Jurkat, Clone E6-1 (cell line): ENCODE results near the gene CHST8.
"Not testable (repeated sequence)": the region's sequence is repeated elsewhere in the genome, so short reads cannot be mapped to it uniquely, and the experiment has no call there.

ENCODE experiments used
- DNase-seq: peaks from one replicate; pipeline ENCODE4 v3.0.0-alpha.2; 2011; ENCODE audit warnings: low read depth, low spot score
- H3K4me3 ChIP-seq: 2 replicates; pipeline ENCODE4 v1.5.1; 2011; ENCODE audit warnings: mild to moderate bottlenecking, low read length, control low read depth, moderate library complexity

The CHST8 gene

DNA sequence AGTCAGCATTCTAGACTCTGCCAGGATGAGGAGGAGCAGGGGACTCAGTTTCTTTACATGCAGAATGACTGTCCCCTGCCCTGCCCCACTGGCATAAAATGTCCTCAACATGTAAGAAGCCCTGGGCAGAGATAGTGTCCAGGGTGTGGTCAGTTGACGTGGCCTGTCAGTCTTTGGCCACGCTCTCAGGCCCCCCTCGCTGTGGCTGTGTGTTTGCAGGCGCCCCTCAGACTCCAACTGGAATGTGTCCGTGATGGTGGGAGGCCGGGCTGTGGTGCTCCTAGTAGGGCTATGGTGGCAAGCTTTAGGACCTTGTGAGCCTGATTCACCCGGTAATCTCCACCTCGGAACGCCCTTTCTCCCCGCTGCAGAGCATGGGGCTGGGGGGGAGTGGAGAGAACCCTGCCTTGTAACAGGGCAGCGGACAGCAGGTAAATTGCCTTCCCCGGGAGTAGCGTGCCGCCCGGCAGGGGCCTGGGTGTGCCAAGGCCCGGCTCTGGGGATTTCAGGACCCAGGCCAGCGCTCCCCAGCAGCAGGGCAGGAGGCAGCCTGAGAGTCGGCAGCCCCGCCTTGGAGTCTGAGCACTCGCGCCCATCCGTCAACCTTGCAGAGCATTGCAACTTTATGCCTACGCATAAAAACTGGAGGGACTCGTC, 62.3 kb downstream of the CHST8 start:
- no peak overlapping the region for H3K4me3 ChIP-seq
- DNase-seq, result no peak

DNA sequence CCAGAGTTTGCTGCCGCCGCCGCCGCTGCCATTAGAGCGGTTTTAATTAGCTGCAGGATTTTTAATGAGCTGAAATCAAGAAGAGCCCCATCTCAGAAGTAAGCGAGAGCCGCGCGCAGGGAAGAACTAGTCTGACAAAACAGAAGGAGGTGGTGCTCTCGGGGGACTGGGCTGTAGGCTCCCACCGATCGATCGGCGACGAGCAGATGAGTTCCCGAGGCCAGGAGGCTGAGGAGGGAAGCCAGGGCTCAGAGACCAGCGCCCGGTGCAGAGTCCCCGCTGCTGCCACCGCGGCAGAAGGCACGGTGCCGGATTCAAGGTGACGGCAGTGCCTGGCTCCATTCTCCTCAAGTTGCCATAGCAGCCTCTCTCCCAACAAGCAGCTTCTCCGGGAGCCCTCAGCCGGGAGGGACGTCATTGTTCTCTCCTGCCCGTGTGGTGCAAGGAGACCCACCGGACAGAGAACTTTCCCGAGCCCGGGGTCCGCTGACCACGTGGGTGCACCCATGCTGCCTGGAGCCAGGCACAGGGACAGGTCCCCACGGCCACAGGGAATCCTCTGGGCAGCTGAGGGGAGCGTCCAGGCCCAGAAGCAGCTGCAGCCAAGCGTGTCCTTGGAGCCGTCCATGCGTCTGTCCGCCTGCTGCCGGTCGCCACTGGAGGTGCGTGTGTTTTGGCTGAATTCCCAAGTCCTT, 62.9 kb downstream of the CHST8 start:
- H3K4me3 ChIP-seq, result no peak overlapping the region
- DNase-seq, result no peak

DNA sequence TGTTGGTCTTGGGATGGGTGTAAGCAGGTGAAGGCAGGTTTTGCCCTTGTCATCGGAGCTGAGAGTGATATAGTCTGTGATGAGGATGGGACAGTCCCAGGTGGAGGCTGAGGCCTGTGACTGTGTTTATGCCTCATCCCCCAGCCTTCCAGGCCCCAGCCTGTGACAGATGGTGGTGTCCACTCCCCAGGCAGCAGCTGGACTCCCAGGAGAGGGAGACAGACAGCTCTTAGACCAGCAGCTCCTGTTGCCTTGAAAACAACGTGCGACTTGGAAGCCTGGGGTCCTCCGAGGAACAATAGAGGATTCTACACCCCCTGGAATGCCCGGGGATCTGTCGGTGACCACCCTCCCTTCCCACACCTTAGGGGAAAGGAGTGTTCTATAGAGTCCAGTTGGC, 63.8 kb downstream of the CHST8 start:
- H3K4me3 ChIP-seq, result no peak overlapping the region
- no peak for DNase-seq

- no peak for DNase-seq
- no peak overlapping the region for H3K4me3 ChIP-seq
Observed at GRCh38 chr19:33686262-33686661, 64.5 kb downstream of the CHST8 start.

- DNase-seq, result no peak
Observed at GRCh38 chr19:33686687-33687480, 65.1 kb downstream of the CHST8 start.

DNA sequence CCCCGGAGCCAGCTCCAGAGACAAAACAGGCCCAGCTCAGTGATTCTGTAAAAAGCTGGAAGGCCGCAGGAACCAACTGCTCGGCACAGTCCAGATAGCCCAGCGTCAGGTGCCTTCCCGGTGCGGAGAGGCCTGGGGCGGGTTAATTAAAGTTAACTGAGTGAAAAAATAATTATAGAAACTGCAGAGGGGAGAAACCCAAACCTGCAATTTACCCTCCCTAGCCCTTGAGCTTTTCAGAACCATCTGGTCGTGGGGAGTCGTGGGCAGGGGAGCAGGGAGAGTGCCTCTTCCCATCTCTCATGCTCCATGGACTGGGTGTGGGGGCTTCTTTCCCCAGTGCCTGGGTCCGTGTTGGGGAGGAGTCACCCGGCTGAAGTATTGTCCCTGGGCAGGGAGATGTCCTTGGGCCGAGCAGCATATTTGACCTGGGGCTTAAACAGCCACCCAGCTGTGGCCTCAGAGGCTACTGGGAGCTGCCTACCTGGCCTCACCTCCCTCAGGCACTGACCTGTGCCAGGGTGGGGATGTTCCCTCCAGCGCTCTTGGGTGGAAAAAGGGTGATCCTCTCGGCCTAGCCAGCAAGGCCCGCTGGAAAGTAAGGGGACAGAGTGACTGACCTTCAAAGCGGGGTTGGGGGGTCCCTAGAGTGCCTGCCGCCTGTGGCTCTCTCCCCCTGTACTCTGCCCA, 65.9 kb downstream of the CHST8 start:
- no peak for DNase-seq
- no peak overlapping the region for H3K4me3 ChIP-seq

More at GRCh38 chr19:33686687-33687480, 65.1 kb downstream of the CHST8 start:
- no peak overlapping the region for H3K4me3 ChIP-seq

- no peak for DNase-seq
- H3K4me3 ChIP-seq, result no peak overlapping the region
Observed at GRCh38 chr19:33688171-33688992, 66.6 kb downstream of the CHST8 start.

DNA sequence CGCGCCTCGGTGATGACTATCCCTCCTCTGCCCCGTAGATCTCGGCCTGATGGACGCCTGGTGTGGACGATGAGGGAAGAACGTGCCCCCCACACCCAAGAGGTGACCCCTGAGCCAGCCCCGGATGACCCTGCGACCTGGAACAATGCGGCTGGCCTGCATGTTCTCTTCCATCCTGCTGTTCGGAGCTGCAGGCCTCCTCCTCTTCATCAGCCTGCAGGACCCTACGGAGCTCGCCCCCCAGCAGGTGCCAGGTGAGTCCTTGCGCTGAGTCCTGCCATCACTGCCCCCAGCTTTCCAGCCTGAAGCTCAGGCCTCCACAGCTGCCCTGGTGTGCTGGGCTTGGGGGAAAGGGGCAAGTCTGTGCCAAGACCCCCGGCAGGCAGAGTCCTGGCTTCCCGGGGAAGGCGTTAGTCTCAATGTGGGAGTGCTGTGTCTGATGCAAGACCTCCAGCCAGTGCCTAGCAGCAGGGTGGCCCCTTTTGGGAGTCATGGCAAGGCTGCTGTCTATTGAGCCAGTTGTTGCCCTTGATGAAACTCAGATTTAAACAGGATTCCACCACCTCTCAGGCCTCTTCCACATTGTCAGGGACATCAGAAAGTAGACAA, 67.5 kb downstream of the CHST8 start:
- no peak overlapping the region for H3K4me3 ChIP-seq
- no peak for DNase-seq

- no peak for DNase-seq
- H3K4me3 ChIP-seq, result no peak overlapping the region
Observed at GRCh38 chr19:33689868-33690267, 68.1 kb downstream of the CHST8 start.

GRCh38 chr19:33690378-33691029, 68.8 kb downstream of the CHST8 start:
- H3K4me3 ChIP-seq, result no peak overlapping the region
- DNase-seq, result no peak

DNA sequence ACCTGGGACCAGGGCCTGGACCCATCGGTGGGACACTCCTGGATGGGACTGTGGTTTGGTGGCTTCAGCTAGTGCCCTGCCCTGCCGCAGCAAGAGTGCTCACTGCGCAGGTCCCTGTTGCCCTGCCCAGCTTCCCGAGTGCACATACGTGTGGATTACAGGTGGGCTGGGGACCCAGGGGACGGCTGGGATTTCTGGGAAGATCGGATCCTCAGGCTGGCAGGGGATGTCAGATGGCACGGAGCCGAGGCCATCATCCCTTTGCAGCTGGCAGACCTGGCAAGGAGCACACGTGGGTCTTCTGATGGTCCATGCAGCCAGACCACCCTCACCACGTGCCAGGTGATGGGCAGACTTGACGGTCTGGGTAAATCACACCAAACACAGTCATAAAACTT, 69.3 kb downstream of the CHST8 start:
- no peak overlapping the region for H3K4me3 ChIP-seq

DNA sequence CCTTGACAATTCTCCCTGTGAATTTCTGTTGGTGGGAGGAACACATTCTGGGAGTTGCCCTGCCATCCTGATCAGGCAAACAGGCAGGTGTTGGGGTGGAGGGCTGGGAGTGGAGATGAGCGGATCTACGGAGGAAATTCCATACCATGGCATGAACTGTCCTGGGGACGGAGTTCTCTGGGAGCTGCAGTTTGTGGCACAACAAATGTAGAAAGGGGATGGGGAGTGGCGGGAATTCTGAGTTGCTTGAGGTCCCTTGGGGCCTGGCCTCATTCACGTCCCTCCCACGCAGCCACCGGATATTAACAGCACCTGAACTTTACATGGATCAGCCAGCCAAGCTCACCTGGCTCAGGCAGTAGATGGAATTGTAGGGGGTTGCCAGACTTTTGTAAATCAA, 70.0 kb downstream of the CHST8 start:
- no peak for DNase-seq
- no peak overlapping the region for H3K4me3 ChIP-seq

More for the DNA sequence above, 69.3 kb downstream of the CHST8 start:
- no peak for DNase-seq

DNA sequence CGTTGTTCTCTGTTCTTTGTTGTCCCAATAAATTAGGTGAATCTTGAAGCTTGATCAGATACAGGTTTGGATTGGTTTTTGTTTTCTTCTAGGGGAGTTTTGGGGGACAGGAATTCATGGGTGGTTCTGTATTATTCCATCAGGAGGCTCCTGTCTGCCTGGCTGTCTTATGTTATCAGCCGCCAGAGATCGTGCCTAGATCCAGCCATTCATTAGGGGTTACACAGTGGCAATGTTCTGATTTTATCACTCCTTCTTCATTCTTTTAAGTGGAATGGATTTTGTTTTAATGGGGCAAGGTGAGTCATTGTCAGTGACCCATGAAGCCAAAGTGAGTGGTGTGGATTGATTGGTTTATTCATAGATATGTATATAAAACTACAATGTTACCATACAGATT, 71.9 kb downstream of the CHST8 start:
- no peak overlapping the region for H3K4me3 ChIP-seq
- no peak for DNase-seq

DNA sequence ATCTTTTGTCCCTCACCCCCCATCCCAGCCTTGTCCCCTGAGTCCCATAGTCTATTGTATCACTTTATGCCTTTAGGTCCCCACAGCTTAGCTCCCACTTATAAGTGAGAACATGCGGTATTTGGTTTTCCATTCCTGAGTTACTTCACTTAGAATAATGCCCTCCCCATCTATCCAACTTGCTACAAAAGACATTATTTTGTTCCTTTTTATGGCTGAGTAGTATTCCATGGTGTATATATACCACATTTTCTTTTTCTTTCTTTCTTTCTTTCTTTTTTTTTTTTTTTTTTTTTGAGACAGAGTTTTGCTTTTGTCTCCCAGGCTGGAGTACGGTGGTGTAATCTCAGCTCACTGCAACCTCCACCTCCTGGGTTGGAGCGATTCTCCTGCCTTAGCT, 73.8 kb downstream of the CHST8 start:
- H3K4me3 ChIP-seq, DNase-seq: not testable (repeated sequence)

DNA sequence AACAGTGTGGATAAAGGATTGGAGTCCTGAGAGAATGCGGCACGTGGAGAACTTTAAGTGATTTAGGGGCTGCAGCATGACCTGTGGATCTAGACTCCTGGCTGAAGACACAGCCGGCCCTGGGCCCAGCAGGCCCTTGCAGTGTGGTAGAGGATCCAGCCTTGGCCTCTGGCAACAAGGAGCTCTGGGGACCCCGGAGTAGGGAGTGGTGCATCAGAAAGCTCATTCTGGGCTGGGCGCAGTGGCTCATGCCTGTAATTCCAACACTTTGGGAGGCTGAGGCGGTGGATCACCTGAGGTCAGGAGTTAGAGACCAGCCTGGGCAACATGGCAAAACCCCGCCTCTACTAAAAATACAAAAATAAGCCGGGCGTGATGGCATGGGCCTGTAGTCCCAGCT, 76.0 kb downstream of the CHST8 start:
- no peak overlapping the region for H3K4me3 ChIP-seq

GRCh38 chr19:33698576-33699435, 77.1 kb downstream of the CHST8 start:
- H3K4me3 ChIP-seq, result no peak overlapping the region
- DNase-seq, result no peak

More for the DNA sequence above, 76.0 kb downstream of the CHST8 start:
- no peak for DNase-seq

DNA sequence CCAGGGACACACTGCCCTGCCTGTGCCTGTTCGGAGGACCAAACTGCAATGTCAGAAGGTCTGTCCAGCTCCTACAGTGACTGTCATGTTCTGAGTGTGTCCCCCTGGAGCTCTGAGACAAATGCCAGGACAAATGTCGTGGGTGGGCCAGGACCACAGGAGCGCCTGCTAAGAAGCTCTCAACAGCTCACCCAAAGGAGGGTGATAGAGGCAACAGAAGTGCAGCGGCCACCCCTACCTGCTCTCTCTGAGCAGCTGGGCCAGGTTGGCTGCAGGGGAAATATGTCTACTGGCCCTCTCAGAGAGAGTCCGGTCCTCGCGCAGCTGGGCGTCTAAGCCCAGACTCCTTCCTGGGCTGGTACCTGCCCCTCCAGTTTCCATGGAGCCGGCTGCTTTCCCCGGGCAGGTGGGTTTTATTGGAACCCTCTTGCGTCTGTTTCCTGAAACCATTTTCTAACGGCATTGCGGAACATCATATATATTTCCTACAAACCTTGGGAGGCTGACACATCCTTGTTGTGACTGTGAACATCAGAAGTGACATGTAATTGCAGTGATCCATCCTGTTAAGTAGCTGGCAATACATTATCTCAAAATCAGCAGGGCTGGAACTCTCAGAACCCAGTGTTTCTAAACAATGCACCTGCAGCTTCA, 78.1 kb downstream of the CHST8 start:
- no peak overlapping the region for H3K4me3 ChIP-seq
- no peak for DNase-seq
